ENCODE measurements around the gene ENPP3. TPM values are rescaled to one million over a fixed set of nuclear protein-coding genes. Genes with fewer than 3 reads are reported as not detected.

Gene ENPP3
- total RNA-seq, 1 experiment from 2014 or later, result 0.15 TPM

GRCh38 chr6:131682442-131682841, 45.3 kb downstream of the ENPP3 start:
- peaks cover 2% of the 10 kb centered on the region; the same call in 1 of the 2 replicates for H3K27me3 Mint-ChIP-seq (ENCODE audit: low read depth)
- H4K5ac ChIP-seq (ENCODE audit: insufficient read length, low read depth, low read length), result no peak overlapping the region

More at GRCh38 chr6:131682442-131682841, 45.3 kb downstream of the ENPP3 start:
- no peak overlapping the region for H2BK120ac ChIP-seq (ENCODE audit: low read depth, low read length, poor library complexity, severe bottlenecking)
- no peaks in the 10 kb centered on the region for H4K20me1 ChIP-seq (ENCODE audit: control insufficient read depth, insufficient read depth, insufficient read length)
- no peak overlapping the region for H3K23ac ChIP-seq (ENCODE audit: insufficient read length, low read depth, low read length)
- no peak overlapping the region for H2BK12ac ChIP-seq (ENCODE audit: insufficient read length, low read depth, low read length)
- H3K9ac ChIP-seq (ENCODE audit: extremely low read depth, insufficient read length, low read length), result no peak overlapping the region
- no peaks in the 10 kb centered on the region for H3K9me3 Mint-ChIP-seq
- no peak overlapping the region for H2AK5ac ChIP-seq (ENCODE audit: insufficient read length, low read length)
- H3K14ac ChIP-seq (ENCODE audit: insufficient read depth, low read length), result no peak overlapping the region
- H3K4me1 ChIP-seq (ENCODE audit: insufficient read depth, low read length), result no peaks in the 10 kb centered on the region
- no peak overlapping the region for H2BK20ac ChIP-seq (ENCODE audit: low read depth, low read length, poor library complexity, severe bottlenecking)
- no peak overlapping the region for H3K18ac ChIP-seq (ENCODE audit: insufficient read length, low read depth, low read length)
- H3K27ac ChIP-seq (ENCODE audit: insufficient read length, low read depth, low read length), result no peak overlapping the region
- H3K56ac ChIP-seq (ENCODE audit: insufficient read length, low read depth, low read length), result no peak overlapping the region
- H3K4me3 Mint-ChIP-seq, result no peak overlapping the region
- H3T11ph ChIP-seq (ENCODE audit: low read length), result no peak overlapping the region
- H3K4me2 ChIP-seq (ENCODE audit: insufficient read depth, insufficient read length, low read length), result no peak overlapping the region
- no peaks in the 10 kb centered on the region for H3K23me2 ChIP-seq (ENCODE audit: insufficient read length, low read depth, low read length, poor library complexity, severe bottlenecking)
- no peaks in the 10 kb centered on the region; a peak in 1 of 7 replicates for H3K36me3 Mint-ChIP-seq (ENCODE audit: insufficient read depth in 1 of 3, low read depth in 3 of 3)
- no peaks in the 10 kb centered on the region for H3K79me2 ChIP-seq (ENCODE audit: insufficient read depth, low read length)
- WGBS (ENCODE audit: extremely low coverage, insufficient read length, low lambda C conversion rate), result no CpG with 5 or more reads among the region's 2 CpGs
- H3K9me3 ChIP-seq (ENCODE audit: control insufficient read depth, low read depth, low read length), result no peaks in the 10 kb centered on the region
- H3K4ac ChIP-seq (ENCODE audit: low read depth, low read length), result no peak overlapping the region
- H4K91ac ChIP-seq (ENCODE audit: insufficient read length, low read depth, low read length), result no peak overlapping the region
- no peak for TF ChIP-seq CTCF (conservative IDR thresholded peaks at IDR 0.05)
- H2BK15ac ChIP-seq (ENCODE audit: low read depth, low read length), result no peak overlapping the region
- no peak overlapping the region for H2BK5ac ChIP-seq (ENCODE audit: insufficient read length, low read length)
- DNase-seq, result no peak
- no peaks in the 10 kb centered on the region for H3K27me3 ChIP-seq (ENCODE audit: insufficient read depth, low read length)
- H4K8ac ChIP-seq (replicated peaks; ENCODE audit: insufficient read length, low read depth, low read length), result no peak overlapping the region
- H3K4me1 Mint-ChIP-seq, result peaks cover 5 to 8% of the 10 kb centered on the region in 2 experiments; a peak in 3 of 4 replicates
- H3K79me1 ChIP-seq (ENCODE audit: insufficient read depth, low read depth, low read length, poor library complexity, severe bottlenecking), result no peaks in the 10 kb centered on the region
- no peak overlapping the region for H3K27ac Mint-ChIP-seq
- H2AFZ ChIP-seq (ENCODE audit: low read length), result no peak overlapping the region

Measured in H9 (cell line).